KMS-11 (cell line): ENCODE results near the gene SOX10.

ENCODE experiments used
- H2AFZ ChIP-seq: fragments of 200-600 bp; sonication (generic); 2 replicates; pipeline ENCODE4 v1.6.1; 2016; ENCODE audit warnings: antibody characterized with exemption, mixed run types, low read depth
- H3K27ac ChIP-seq: fragments of 200-600 bp; sonication (generic); 2 replicates; pipeline ENCODE4 v1.6.1; 2016; ENCODE audit warnings: mild to moderate bottlenecking, mixed run types
- H3K27me3 ChIP-seq: fragments of 200-600 bp; sonication (generic); 2 replicates; pipeline ENCODE4 v1.6.1; 2017; ENCODE audit warnings: mild to moderate bottlenecking, low read depth, mixed run types, moderate library complexity; ENCODE audit not compliant: insufficient read depth
- H3K36me3 ChIP-seq: fragments of 200-600 bp; sonication (generic); 2 replicates; pipeline ENCODE4 v1.6.1; 2017; ENCODE audit warnings: mild to moderate bottlenecking, mixed run types; ENCODE audit not compliant: insufficient read depth
- H3K4me1 ChIP-seq: fragments of 200-600 bp; sonication (generic); 2 replicates; pipeline ENCODE4 v1.6.1; 2016; ENCODE audit warnings: mild to moderate bottlenecking, low read depth, mixed run types; ENCODE audit not compliant: poor library complexity, severe bottlenecking
- H3K4me2 ChIP-seq: fragments of 200-600 bp; sonication (generic); 2 replicates; pipeline ENCODE4 v1.7.0; 2016; ENCODE audit warnings: mild to moderate bottlenecking, mixed run types
- H3K4me3 ChIP-seq: fragments of 200-600 bp; sonication (generic); IDR thresholded peaks from 2 replicates; pipeline ENCODE4 v1.6.1; 2017; ENCODE audit warnings: low read depth, low read length, mixed read lengths; ENCODE audit not compliant: insufficient read depth
- H3K79me2 ChIP-seq: fragments of 200-600 bp; sonication (generic); 2 replicates; pipeline ENCODE4 v1.6.1; 2016; ENCODE audit warnings: low read depth, mixed run types; ENCODE audit not compliant: insufficient read depth
- H3K9ac ChIP-seq: fragments of 200-600 bp; sonication (generic); 2 replicates; pipeline ENCODE4 v1.6.1; 2016; ENCODE audit warnings: mild to moderate bottlenecking, mixed run types
- H4K20me1 ChIP-seq: fragments of 200-600 bp; sonication (generic); 2 replicates; pipeline ENCODE4 v1.6.1; 2016; ENCODE audit warnings: mild to moderate bottlenecking, mixed run types; ENCODE audit not compliant: insufficient read depth
- CTCF ChIP-seq: fragments of 200-600 bp; sonication (generic); conservative IDR thresholded peaks from 2 replicates; pipeline ENCODE4 v1.6.1; 2017; ENCODE audit warnings: low read depth, mild to moderate bottlenecking, antibody characterized with exemption, low read length, moderate library complexity, mixed read lengths

SOX10 gene

GRCh38 chr22:37924386-37925065, 59.8 kb downstream of the SOX10 start:
- no peak for TF ChIP-seq CTCF
- no peaks in the 10 kb centered on the region for H3K79me2 ChIP-seq
- H3K4me2 ChIP-seq, result no peak overlapping the region
- no peaks in the 10 kb centered on the region for H4K20me1 ChIP-seq
- H3K4me1 ChIP-seq, result no peaks in the 10 kb centered on the region
- no peaks in the 10 kb centered on the region for H3K36me3 ChIP-seq
- no peak overlapping the region for H3K9ac ChIP-seq
- no peak overlapping the region for H3K27ac ChIP-seq
- H3K27me3 ChIP-seq, result no peaks in the 10 kb centered on the region
- H2AFZ ChIP-seq, result no peak overlapping the region
- no peak overlapping the region for H3K4me3 ChIP-seq

GRCh38 chr22:37923927-37924326, 60.4 kb downstream of the SOX10 start:
- H3K4me3 ChIP-seq, result no peak overlapping the region
- no peaks in the 10 kb centered on the region for H3K4me1 ChIP-seq
- H3K27ac ChIP-seq, result no peak overlapping the region
- no peak overlapping the region for H3K4me2 ChIP-seq
- TF ChIP-seq CTCF, result no peak
- no peaks in the 10 kb centered on the region for H3K36me3 ChIP-seq
- no peak overlapping the region for H3K9ac ChIP-seq
- H3K27me3 ChIP-seq, result no peaks in the 10 kb centered on the region
- no peaks in the 10 kb centered on the region for H4K20me1 ChIP-seq
- H2AFZ ChIP-seq, result no peak overlapping the region
- H3K79me2 ChIP-seq, result no peaks in the 10 kb centered on the region
